Endothelial cell of umbilical vein (primary cell): ENCODE measurements around the gene IGF2BP2. TPM values are rescaled to one million over a fixed set of nuclear protein-coding genes. Genes with fewer than 3 reads are reported as not detected.

ENCODE experiments used
- BruUV-seq: library from RNA; stranded (reverse); fragments of 400-500 nt; replicated peaks from 2 replicates; lab custom pipeline; 2021; lab: Mats Ljungman, UMichigan
- CTCF ChIA-PET: fragments of 300-600, 350-600 bp; sonication (Branson Sonifier 250); formaldehyde crosslinking; loops from one replicate; lab custom pipeline; 2021; ENCODE audit warnings: antibody characterized with exemption, inconsistent platforms; lab: Charles Lee
- POLR2A ChIA-PET: fragments of 300-600, 350-600 bp; sonication (Branson Sonifier 250); formaldehyde crosslinking; loops from one replicate; lab custom pipeline; 2021; ENCODE audit warnings: antibody characterized with exemption, inconsistent platforms; lab: Charles Lee
- DNase-seq: peaks from one replicate; pipeline ENCODE4 v3.0.0-alpha.2; 2011; ENCODE audit warnings: low read depth, low spot score
- FAIRE-seq: peaks from 2 replicates; lab custom pipeline; 2011; peaks lifted over from hg19 to GRCh38; lab: Jason Lieb, UNC
- H2AFZ ChIP-seq: 2 replicates; pipeline ENCODE4 v1.6.0; 2012; ENCODE audit warnings: low read depth, low read length, control low read depth, inconsistent platforms
- H3K27ac ChIP-seq: 2 replicates; pipeline ENCODE4 v1.5.1; 2011; ENCODE audit warnings: low read depth, mild to moderate bottlenecking, control low read depth, low read length, moderate library complexity; ENCODE audit not compliant: insufficient read depth
- H3K27me3 ChIP-seq, 2 experiments: 2 replicates each; pipeline versions ENCODE4 v1.6.0 to v1.6.1; 2011; ENCODE audit warnings: low read length in 2 of 2, mixed read lengths in 1 of 2; ENCODE audit not compliant: control insufficient read depth in 2 of 2, insufficient read depth in 2 of 2
- H3K36me3 ChIP-seq, 2 experiments: 2 replicates in 1 of 2; 3 replicates in 1 of 2; pipeline ENCODE4 v1.5.1; 2011; ENCODE audit warnings: low read length in 2 of 2, mild to moderate bottlenecking in 1 of 2, moderate library complexity in 1 of 2; ENCODE audit not compliant: control insufficient read depth in 2 of 2, insufficient read depth in 2 of 2; ENCODE audit errors: extremely low read depth in 1 of 2
- H3K4me1 ChIP-seq: 3 replicates; pipeline ENCODE4 v1.5.1; 2011; ENCODE audit warnings: mild to moderate bottlenecking, low read length; ENCODE audit not compliant: control insufficient read depth, insufficient read depth; ENCODE audit errors: extremely low read depth
- H3K4me2 ChIP-seq: 2 replicates; pipeline ENCODE4 v1.6.1; 2011; ENCODE audit warnings: low read length, control low read depth, mixed read lengths; ENCODE audit not compliant: insufficient read depth
- H3K4me3 ChIP-seq, 3 experiments: fragments of 200-600 bp in 1 of 3; sonication (generic), shearing (Covaris generic) in 1 of 3; replicated peaks in 1 of 3; 2 replicates each; pipeline ENCODE4 v1.5.1; 2011 to 2016; ENCODE audit warnings: control low read depth in 3 of 3, low read length in 3 of 3, mild to moderate bottlenecking in 2 of 3, inconsistent platforms in 1 of 3, low read depth in 1 of 3, moderate library complexity in 1 of 3; ENCODE audit not compliant: insufficient read depth in 1 of 3
- H3K79me2 ChIP-seq: 2 replicates; pipeline ENCODE4 v1.6.0; 2012; ENCODE audit warnings: low read length, inconsistent platforms; ENCODE audit not compliant: control insufficient read depth, insufficient read depth
- H3K9ac ChIP-seq: replicated peaks from 2 replicates; pipeline ENCODE3; 2011; ENCODE audit warnings: low read length, control low read depth; ENCODE audit not compliant: insufficient read depth; ENCODE audit errors: extremely low read depth
- H3K9me1 ChIP-seq: replicated peaks from 3 replicates; pipeline ENCODE4 v1.6.0; 2011; ENCODE audit warnings: mild to moderate bottlenecking, low read length; ENCODE audit not compliant: control insufficient read depth, insufficient read depth; ENCODE audit errors: extremely low read depth
- H3K9me3 ChIP-seq: replicated peaks from 2 replicates; pipeline ENCODE4 v1.5.1; 2012; ENCODE audit warnings: low read length, inconsistent platforms; ENCODE audit not compliant: control insufficient read depth, insufficient read depth
- H4K20me1 ChIP-seq: replicated peaks from 2 replicates; pipeline ENCODE3; 2011; ENCODE audit warnings: mild to moderate bottlenecking, low read length; ENCODE audit not compliant: control insufficient read depth, insufficient read depth; ENCODE audit errors: extremely low read depth
- CTCF ChIP-seq, 2 donors: IDR thresholded peaks; 1 replicate in 1 of 2; 2 replicates in 1 of 2; pipeline ENCODE4 v1.5.1; 2011; ENCODE audit warnings: low read length in 2 of 2, mild to moderate bottlenecking in 2 of 2, moderate library complexity in 2 of 2, control low read depth in 1 of 2, inconsistent platforms in 1 of 2, low read depth in 1 of 2; ENCODE audit not compliant: insufficient read depth in 1 of 2; ENCODE audit errors: extremely low read depth in 1 of 2
- EZH2 ChIP-seq: IDR thresholded peaks from 2 replicates; pipeline ENCODE4 v1.6.1; 2012; ENCODE audit warnings: borderline replicate concordance, low read depth, mild to moderate bottlenecking, moderate library complexity, low read length, inconsistent platforms; ENCODE audit not compliant: severe bottlenecking
- FOS ChIP-seq: IDR thresholded peaks from 2 replicates; pipeline ENCODE4 v1.6.1; 2011; ENCODE audit warnings: mild to moderate bottlenecking, low read length, moderate library complexity, borderline replicate concordance; ENCODE audit not compliant: insufficient read depth
- GATA2 ChIP-seq: IDR thresholded peaks from 2 replicates; pipeline ENCODE4 v1.7.0; 2011; ENCODE audit warnings: low read depth, mild to moderate bottlenecking, moderate library complexity, mixed read lengths, low read length; ENCODE audit not compliant: insufficient read length, insufficient read depth
- JUN ChIP-seq: IDR thresholded peaks from 2 replicates; pipeline ENCODE4 v1.6.1; 2011; ENCODE audit warnings: borderline replicate concordance, low read depth; ENCODE audit not compliant: insufficient read length, insufficient read depth
- MAX ChIP-seq: IDR thresholded peaks from 2 replicates; pipeline ENCODE4 v1.6.1; 2011; ENCODE audit not compliant: insufficient read depth, insufficient read length
- MYC ChIP-seq: IDR thresholded peaks from one replicate; pipeline ENCODE4 v1.6.1; 2011; ENCODE audit warnings: mild to moderate bottlenecking, low read depth, low read length
- POLR2A ChIP-seq: IDR thresholded peaks from 2 replicates; pipeline ENCODE4 v1.6.1; 2012; ENCODE audit warnings: low read depth, mild to moderate bottlenecking, control low read depth, low read length
- POLR2AphosphoS5 ChIP-seq: IDR thresholded peaks from 2 replicates; pipeline ENCODE4 v1.6.1; 2012; ENCODE audit warnings: low read depth, mild to moderate bottlenecking, control low read depth, low read length, moderate library complexity; ENCODE audit not compliant: insufficient read depth
- dilution Hi-C: fragments of 300-500 bp; cut with MboI; formaldehyde crosslinking; loops from one replicate; pipeline ENCODE4 v1.15.0; 2019; ENCODE audit warnings: low sequenced_read_pairs; ENCODE audit not compliant: extremely low pct_ligation_motif_present
- intact Hi-C: fragments of 100-400 bp; cut with micrococcal nuclease; formaldehyde crosslinking; loops from one replicate; pipeline ENCODE4 v1.10.0; 2022
- polyA plus RNA-seq, 4 experiments: library from polyadenylated mRNA; depleted of rRNA in 3 of 4; stranded (reverse) in 3 of 4; unstranded in 1 of 4; fragments of >200 nt; gene quantifications; 2 replicates each; pipeline versions ENCODE4 v1.2.1 to v1.2.3, GENCODE V29; 2011 to 2012; ENCODE audit warnings: missing spikeins in 1 of 4
- total RNA-seq: library from RNA; stranded (reverse); gene quantifications from 2 replicates; pipeline ENCODE4 v1.2.3, GENCODE V29; 2021

IGF2BP2 gene
- total and polyA plus RNA-seq, 2 donors (not counting 3 experiments of a cell fraction or from before 2014, with no cell fraction given): 10.7 to 130 TPM

GRCh38 chr3:185648396-185648795, 176.4 kb downstream of the IGF2BP2 start:
- no TSS peak for BruUV-seq
- no peaks in the 10 kb centered on the region for H3K27me3 ChIP-seq
- H3K4me3 ChIP-seq: no peak overlapping the region
- H3K36me3 ChIP-seq: peaks cover 19 to 36% of the 10 kb centered on the region in 2 experiments
- H3K9me1 ChIP-seq: no peaks in the 10 kb centered on the region
- H3K9ac ChIP-seq: no peak overlapping the region
- no peaks in the 10 kb centered on the region for H3K79me2 ChIP-seq
- H3K4me1 ChIP-seq: no peaks in the 10 kb centered on the region
- dilution Hi-C loops: no loop called here
- DNase-seq (no peak), FAIRE-seq (no peak)
- no peak for TF ChIP-seq JUN
- no peak for TF ChIP-seq EZH2
- TF ChIP-seq MYC: no peak
- no peak for TF ChIP-seq GATA2
- no peak for TF ChIP-seq POLR2AphosphoS5
- no peak for TF ChIP-seq POLR2A
- no peak for TF ChIP-seq MAX
- TF ChIP-seq CTCF (IDR thresholded peaks at IDR 0.05; ENCODE audit: extremely low read depth in 1 of 2, insufficient read depth in 1 of 2, low read depth in 1 of 2, low read length in 2 of 2): no peak
- TF ChIP-seq FOS: no peak
- H3K4me2 ChIP-seq: no peak overlapping the region
- H3K27ac ChIP-seq: no peak overlapping the region
- H2AFZ ChIP-seq: no peak overlapping the region
- ChIA-PET POLR2A (interaction anchor here (0.6 kb wide), 1 partner anchor 32 kb away, joined by 4 read pairs; no protein-coding TSS in a partner anchor), CTCF (interaction anchor here (1.1 to 2.0 kb wide), 2 partner anchors 8 to 12 kb away, joined by 3 to 12 read pairs; no protein-coding TSS in a partner anchor)
- H4K20me1 ChIP-seq: no peaks in the 10 kb centered on the region
- no peaks in the 10 kb centered on the region for H3K9me3 ChIP-seq
- intact Hi-C loops: no loop called here
